ENCODE measurements around the gene OSBPL7. TPM values are rescaled to one million over a fixed set of nuclear protein-coding genes. Genes with fewer than 3 reads are reported as not detected.
"Not testable (repeated sequence)": the region's sequence is repeated elsewhere in the genome, so short reads cannot be mapped to it uniquely, and the experiment has no call there.

The OSBPL7 gene
- total and polyA plus RNA-seq, 9 donors: 6.1 to 18.0 (median 12.3) TPM

DNA sequence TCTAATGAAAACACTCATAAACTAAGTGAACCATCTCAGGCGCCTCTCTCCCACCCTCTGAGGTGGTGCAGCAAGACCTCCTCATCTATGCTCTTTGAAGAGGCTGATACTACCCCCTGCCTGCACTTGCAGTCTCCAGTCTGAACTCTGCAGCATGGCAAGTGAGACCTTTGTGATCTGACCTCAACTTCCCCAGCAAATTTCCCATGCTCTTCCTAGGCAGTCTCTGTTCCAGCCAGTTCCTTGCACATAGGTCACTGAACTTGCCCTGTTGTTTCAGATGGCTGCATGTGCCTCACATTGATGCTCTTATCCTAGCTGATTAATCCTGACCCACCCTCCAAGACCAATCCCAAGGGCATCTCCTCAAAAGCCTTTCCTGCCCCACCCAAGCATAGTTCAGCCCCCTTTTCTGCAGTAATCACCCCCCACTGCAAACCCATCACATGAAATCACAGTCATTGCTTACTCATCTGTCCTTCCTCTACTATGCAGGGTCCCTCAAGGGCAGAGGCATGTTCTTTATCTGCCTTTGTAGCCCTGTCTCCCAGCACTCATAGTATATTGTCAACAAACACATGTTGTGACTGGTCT, 46.5 kb downstream of the OSBPL7 start:
- Histone ChIP-seq H3K4me3 (no peak overlapping the region), H3K36me3 (no peaks in the 10 kb centered on the region), H3K27me3 (no peaks in the 10 kb centered on the region), H3K9me3 (peaks cover 0 to 8% of the 10 kb centered on the region in 2 donors), H3K4me1 (ENCODE audit: insufficient read depth) (no peaks in the 10 kb centered on the region), H3K27ac (no peak overlapping the region)
- intact Hi-C loops (cut with DNase I): no loop called here
- WGBS, 3 donors: 56 to 65% (median 64%) methylated on average over 1 of the region's 1 CpG
- no peak for DNase-seq
- TF ChIP-seq, protein P1, sequence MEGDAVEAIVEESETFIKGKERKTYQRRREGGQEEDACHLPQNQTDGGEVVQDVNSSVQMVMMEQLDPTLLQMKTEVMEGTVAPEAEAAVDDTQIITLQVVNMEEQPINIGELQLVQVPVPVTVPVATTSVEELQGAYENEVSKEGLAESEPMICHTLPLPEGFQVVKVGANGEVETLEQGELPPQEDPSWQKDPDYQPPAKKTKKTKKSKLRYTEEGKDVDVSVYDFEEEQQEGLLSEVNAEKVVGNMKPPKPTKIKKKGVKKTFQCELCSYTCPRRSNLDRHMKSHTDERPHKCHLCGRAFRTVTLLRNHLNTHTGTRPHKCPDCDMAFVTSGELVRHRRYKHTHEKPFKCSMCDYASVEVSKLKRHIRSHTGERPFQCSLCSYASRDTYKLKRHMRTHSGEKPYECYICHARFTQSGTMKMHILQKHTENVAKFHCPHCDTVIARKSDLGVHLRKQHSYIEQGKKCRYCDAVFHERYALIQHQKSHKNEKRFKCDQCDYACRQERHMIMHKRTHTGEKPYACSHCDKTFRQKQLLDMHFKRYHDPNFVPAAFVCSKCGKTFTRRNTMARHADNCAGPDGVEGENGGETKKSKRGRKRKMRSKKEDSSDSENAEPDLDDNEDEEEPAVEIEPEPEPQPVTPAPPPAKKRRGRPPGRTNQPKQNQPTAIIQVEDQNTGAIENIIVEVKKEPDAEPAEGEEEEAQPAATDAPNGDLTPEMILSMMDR (IDR thresholded peaks at IDR 0.05): no peak
- TF ChIP-seq POLR2A (IDR thresholded peaks at IDR 0.05) (no peak), EP300 (IDR thresholded peaks at IDR 0.05) (no peak)

DNA sequence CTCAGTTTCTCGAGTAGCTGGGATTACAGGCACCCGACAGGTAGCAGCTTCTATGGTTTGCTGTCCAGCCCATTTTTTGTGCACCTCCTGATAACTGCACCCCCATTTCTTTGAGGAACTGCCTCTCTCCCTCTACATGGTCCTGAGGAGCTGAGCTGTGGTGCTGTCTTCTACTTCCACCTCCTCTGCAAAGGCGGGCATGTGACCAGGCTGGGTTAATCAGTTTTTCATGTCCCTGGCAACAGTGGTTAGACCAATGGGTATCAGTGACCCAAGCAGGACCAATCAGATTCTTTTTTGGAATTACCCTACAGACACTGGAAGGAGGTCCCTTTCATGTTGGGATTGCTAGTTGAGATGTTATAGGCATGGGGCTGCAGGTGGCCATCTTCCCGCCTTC, 47.3 kb downstream of the OSBPL7 start:
- no peak for TF ChIP-seq POLR2A (IDR thresholded peaks at IDR 0.05)
- TF ChIP-seq, protein P1 (IDR thresholded peaks at IDR 0.05): no peak
- no peak for TF ChIP-seq EP300 (IDR thresholded peaks at IDR 0.05)
- Histone ChIP-seq H3K27me3 (no peaks in the 10 kb centered on the region), H3K36me3 (no peaks in the 10 kb centered on the region), H3K9me3 (peaks cover 0 to 8% of the 10 kb centered on the region in 2 donors), H3K27ac (no peak overlapping the region), H3K4me3 (no peak overlapping the region), H3K4me1 (ENCODE audit: insufficient read depth) (no peaks in the 10 kb centered on the region)
- no peak for DNase-seq
- 68 to 73% (median 69%) methylated on average over 4 of the region's 4 CpGs for WGBS, 3 donors
- intact Hi-C loops (cut with DNase I): no loop called here

DNA sequence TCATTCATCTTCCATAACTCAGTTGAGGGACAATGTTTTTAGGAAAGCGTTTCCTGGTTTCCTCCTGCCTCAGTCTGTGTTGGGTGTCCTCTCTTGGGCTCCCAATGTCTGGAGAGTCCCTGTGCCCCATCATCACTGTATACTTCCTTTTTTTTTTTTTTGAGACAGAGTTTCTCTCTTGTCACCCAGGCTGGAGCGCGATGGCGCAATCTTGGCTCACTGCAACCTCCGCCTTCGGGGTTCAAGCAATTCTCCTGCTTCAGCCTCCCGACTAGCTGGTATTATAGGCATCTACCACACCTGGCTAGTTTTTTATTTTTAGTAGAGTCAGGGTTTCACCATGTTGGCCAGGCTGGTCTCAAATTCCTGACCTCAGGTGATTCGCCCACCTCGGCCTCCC, 47.9 kb downstream of the OSBPL7 start:
- H3K27ac ChIP-seq; H3K9me3 ChIP-seq; DNase-seq; H3K4me3 ChIP-seq; H3K27me3 ChIP-seq; H3K4me1 ChIP-seq (ENCODE audit: insufficient read depth); intact Hi-C loops (cut with DNase I); H3K36me3 ChIP-seq: not testable (repeated sequence)
- 88 to 91% (median 90%) methylated on average over 9 of the region's 9 CpGs for WGBS, 3 donors

DNA sequence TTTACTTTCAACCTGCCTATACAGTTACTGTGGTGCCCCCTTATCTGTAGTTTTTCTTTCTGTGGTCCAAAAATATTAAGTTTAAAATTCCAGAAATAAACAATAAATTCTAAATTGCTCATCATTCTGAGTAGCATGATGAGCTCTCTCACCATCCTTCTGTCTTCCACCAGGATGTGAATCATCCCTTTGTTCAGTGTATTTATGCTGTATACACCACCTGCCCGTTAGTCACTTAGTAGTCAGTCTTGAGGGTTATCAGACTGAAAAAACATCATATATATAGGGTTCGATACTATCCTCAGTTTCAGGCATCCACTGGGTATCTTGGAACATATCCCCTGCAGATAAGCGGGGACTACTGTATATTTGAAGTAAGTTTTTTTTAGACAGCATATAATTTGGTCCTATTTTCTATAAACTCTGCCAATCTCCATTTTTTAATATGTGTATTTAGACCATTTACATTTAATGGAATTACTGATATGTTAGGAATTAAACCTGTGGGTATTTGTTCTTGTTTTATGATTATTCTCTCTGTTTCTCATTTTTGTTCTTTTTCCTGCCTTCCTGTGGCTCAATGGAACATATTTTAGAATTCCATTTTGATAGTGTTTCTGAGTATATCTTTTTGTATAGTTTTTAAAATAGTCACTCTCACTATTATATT, 57.5 kb downstream of the OSBPL7 start:
- Histone ChIP-seq H3K4me3 (no peak overlapping the region), H3K4me1 (ENCODE audit: insufficient read depth) (no peaks in the 10 kb centered on the region), H3K36me3 (no peaks in the 10 kb centered on the region), H3K9me3 (no peaks in the 10 kb centered on the region), H3K27ac (no peak overlapping the region), H3K27me3 (no peaks in the 10 kb centered on the region)
- intact Hi-C loops (cut with DNase I): no loop called here
- WGBS, 3 donors: 64 to 87% (median 82%) methylated on average over 3 of the region's 3 CpGs
- DNase-seq: no peak
- TF ChIP-seq, protein P1 (IDR thresholded peaks at IDR 0.05): no peak
- TF ChIP-seq POLR2A (IDR thresholded peaks at IDR 0.05) (no peak), EP300 (IDR thresholded peaks at IDR 0.05) (no peak)

DNA sequence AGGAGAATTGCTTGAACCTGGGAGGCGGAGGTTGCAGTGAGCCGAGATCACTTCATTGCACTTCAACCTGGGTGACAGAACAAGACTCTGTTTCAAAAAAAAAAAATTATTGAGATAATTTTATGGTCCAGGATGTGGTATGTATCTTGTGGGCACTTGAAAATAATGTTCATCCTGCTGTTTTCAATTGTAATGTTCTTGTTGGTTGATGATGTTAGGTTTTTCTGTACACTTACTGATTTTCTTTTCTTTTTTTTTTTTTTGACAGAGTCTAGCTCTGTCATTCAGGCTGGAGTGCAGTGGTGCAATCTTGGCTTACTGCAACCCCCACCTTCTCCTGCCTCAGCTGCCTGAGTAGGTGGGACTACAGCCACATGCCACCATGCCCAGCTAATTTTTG, 58.9 kb downstream of the OSBPL7 start:
- no peak overlapping the region for H3K27ac ChIP-seq
- H3K4me3 ChIP-seq: no peak overlapping the region
- H3K27me3 ChIP-seq: no peaks in the 10 kb centered on the region
- DNase-seq: no peak
- WGBS, 3 donors: 77 to 96% (median 81%) methylated on average over 2 of the region's 2 CpGs
- H3K4me1 ChIP-seq (ENCODE audit: insufficient read depth): no peaks in the 10 kb centered on the region
- intact Hi-C loops (cut with DNase I): no loop called here
- no peaks in the 10 kb centered on the region for H3K36me3 ChIP-seq
- H3K9me3 ChIP-seq: no peaks in the 10 kb centered on the region
- TF ChIP-seq POLR2A (IDR thresholded peaks at IDR 0.05): no peak
